GM21526 (cell line): Measurements from ENCODE around the gene APOM.
A peak's percentile ranks its signal among the peaks of the same experiment; 100 is the strongest.

Source experiments
- ATAC-seq: cut with Tn5 transposase; IDR thresholded peaks from one replicate; pipeline ENCODE4 v1.9.1; 2021; ENCODE audit warnings: moderate library complexity; ENCODE audit not compliant: unreplicated experiment, low FRiP score

Gene APOM

DNA sequence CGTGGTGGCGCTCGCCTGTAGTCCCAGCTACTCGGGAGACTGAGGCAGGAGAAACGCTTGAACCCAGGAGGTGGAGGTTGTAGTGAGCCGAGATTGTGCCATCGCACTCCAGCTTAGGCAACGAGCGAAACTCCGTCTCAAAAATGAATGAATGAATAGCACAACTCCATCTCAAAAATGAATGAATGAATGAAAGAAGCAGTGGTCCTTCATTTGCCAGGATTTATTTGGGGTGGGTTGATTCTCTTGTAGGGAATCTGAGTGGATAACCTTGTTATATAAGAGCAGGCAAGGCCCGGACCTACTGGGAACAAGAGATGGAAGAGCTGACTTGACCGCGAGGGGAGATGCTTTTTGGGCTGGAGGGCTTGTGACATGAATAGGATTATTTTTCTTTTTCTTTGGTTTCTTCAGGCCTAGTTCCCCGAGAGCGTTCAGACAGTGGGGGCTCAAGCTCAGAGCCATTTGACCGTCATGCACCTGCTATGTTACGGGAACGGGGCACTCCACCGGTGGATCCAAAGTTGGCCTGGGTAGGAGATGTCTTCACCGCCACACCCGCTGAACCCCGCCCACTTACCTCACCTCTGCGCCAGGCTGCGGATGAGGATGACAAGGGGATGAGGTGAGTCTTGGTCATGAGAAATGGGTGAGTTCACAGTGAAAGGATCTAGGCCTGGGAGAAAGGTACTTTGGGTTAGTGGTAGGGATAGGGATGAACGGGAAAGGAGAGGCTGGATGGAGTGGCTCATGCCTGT, 25.3 kb upstream of the APOM start:
- no peak for ATAC-seq

DNA sequence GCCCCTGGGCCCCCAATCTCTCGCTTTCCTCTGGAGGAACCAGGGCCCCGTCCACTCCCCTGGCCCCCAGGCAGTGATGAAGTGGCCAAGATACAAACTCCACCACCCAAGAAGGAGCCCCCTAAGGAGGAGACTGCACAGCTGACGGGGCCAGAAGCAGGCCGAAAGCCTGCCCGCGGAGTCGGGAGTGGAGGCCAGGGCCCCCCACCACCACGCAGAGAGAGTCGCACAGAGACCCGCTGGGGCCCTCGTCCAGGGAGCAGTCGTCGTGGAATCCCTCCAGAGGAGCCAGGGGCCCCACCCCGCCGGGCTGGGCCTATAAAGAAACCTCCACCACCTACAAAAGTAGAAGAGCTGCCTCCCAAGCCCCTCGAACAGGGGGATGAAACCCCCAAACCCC, 24.5 kb upstream of the APOM start:
- no peak for ATAC-seq

DNA sequence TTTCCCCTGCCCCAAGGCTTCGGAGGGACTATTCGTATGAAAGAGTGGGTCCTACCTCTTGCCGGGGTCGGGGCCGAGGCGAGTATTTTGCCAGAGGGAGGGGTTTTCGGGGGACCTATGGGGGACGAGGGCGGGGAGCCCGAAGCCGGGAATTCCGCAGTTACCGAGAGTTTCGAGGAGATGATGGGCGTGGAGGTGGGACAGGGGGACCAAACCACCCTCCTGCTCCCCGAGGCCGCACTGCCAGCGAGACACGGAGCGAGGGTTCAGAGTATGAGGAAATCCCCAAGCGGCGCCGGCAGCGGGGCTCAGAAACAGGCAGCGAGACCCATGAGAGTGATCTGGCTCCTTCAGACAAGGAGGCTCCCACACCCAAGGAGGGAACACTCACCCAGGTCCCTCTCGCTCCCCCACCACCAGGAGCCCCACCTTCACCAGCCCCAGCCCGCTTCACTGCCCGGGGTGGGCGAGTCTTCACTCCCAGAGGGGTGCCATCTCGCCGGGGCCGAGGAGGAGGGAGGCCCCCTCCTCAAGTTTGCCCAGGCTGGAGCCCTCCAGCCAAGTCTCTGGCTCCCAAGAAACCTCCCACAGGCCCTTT, 23.9 kb upstream of the APOM start:
- no peak for ATAC-seq

DNA sequence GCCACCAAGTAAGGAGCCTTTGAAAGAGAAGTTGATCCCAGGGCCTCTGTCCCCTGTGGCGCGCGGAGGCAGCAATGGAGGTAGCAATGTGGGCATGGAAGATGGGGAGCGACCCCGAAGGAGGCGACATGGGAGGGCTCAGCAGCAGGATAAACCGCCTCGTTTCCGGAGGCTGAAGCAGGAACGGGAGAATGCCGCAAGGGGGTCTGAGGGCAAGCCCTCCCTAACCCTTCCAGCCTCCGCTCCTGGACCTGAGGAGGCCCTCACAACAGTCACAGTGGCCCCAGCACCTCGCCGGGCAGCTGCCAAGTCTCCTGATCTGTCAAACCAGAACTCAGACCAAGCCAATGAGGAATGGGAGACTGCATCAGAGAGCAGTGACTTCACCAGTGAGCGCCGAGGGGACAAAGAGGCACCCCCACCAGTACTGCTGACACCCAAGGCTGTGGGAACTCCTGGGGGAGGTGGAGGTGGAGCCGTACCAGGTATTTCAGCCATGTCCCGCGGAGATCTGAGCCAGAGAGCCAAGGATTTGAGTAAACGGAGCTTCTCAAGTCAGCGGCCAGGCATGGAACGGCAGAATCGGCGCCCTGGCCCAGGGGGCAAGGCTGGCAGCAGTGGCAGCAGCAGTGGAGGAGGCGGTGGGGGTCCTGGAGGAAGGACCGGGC, 23.3 kb upstream of the APOM start:
- no peak for ATAC-seq

DNA sequence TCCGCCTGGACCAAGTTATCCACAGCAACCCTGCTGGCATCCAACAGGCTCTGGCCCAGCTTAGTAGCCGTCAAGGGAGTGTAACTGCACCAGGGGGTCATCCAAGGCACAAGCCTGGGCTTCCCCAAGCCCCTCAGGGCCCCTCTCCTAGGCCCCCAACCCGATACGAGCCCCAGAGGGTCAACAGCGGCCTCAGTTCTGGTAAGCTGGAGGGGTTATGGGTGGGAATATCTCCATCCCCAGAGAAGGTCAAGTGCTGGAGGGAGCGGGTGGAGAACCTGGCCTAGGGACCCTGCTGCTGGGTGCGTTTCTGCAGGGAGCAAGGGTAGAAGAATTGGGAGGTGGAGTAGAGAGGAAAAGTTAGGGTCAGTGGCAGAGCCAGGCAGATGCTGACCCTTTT, 22.2 kb upstream of the APOM start:
- ATAC-seq: no peak

DNA sequence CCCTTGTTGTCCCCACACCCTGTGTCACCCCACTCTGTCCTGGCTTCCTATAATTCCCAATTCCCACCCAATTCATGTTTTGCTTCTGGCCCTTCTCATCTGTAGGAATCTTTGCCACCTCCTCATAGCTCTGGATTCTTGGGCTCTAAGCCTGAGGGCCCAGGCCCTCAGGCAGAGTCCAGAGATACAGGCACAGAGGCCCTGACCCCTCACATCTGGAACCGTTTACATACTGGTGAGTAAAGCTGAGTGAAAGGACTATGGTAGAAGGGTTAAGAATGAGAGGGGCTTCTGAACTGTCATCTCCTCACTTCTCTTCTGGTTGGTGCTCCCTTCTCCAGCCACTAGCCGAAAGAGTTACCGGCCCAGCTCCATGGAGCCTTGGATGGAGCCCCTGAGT, 21.6 kb upstream of the APOM start:
- no peak for ATAC-seq

DNA sequence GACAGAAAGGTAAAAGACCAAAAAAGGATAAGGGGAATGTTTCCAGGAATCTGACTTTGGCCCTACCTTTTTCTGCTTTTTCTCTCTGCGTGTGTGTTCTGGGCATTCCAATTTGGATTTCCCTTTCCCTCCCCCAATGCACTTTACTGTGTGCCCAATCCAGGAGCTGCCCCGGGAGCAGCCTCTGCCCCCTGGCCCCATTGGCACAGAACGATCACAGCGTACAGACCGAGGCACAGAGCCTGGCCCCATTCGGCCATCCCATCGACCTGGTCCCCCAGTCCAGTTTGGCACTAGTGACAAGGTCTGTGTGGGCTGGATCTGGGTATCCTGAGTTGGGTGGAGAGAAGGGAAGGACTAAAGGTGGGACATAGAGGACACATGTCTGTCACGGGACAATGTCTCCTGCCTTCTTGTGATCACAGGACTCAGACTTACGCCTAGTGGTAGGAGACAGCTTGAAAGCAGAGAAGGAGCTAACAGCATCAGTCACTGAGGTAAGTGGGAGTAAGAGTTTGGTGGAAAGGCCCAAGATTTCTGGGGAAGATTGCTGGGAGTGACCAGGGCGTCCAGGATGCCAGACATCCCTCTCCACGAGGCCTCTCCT, 20.6 kb upstream of the APOM start:
- no peak for ATAC-seq

DNA sequence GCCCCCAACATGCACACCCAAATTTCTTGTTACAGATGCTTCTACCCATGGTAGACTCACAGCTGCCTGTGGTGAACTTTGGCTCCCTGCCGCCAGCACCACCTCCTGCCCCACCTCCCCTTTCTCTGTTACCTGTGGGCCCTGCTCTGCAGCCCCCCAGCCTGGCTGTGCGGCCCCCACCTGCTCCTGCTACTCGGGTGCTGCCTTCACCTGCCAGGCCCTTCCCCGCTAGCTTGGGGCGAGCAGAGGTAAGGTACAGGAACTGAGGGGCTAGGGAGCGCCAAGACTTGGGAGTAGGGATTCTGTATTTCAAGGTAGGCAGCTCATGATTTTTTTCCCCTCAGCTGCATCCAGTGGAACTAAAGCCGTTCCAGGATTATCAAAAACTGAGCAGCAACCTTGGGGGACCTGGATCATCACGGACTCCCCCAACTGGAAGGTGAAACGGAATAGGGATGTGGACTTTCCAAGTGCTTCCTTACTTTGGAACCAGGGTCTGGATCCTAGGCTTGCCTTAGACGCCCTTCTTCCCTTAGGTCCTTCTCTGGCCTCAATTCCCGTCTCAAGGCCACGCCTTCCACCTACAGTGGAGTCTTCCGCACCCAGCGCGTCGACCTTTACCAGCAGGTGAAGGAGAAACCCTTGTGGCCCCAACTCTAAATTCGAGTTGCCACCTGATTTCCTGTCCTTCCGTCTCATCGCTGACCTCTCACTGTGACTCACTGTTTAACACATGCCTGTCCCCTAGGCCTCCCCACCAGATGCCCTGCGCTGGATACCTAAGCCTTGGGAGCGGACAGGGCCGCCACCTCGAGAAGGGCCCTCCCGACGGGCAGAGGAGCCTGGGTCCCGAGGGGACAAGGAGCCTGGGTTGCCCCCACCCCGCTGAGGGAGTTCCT, 18.7 kb upstream of the APOM start:
- no peak for ATAC-seq

DNA sequence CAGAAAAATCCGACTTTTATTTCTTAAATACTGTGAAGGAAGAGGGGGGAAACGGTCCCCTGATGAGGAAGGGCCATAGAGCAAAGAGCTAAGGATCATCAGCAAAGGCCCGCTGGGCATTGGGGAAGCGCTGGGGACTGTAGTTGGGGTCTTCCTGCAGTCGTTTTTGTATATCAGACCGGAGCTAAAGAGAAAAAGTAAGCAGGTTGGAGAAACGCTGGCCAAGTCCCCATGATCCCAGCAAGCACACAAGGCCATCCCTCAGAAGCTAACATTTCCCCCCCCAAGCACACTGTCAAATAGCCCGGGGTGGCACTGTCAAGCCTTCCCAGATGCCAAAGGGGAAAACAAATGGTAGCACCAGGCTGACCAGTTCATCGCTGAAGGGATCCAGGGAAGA, 16.7 kb upstream of the APOM start:
- no peak for ATAC-seq

DNA sequence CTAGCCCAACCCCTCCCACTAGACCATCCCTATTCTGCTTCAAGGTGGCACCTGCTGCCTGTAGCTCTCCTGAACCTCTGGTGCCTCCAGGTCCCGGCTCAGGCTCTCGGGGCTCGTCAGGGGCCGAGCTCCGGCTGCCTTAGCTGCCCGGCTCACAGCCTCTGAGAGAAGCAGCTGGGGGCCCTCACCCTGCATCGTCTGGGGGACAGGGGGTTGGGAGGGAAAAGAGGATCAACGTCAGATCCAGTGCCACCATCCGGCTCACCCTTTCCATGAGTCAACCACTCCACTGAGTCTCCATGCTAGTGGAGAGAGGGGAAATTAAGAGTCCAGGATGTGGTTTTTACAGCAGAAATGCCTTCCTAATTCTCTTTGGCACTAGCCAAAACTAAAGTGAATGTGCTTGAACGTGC, 16.2 kb upstream of the APOM start:
- no peak for ATAC-seq

DNA sequence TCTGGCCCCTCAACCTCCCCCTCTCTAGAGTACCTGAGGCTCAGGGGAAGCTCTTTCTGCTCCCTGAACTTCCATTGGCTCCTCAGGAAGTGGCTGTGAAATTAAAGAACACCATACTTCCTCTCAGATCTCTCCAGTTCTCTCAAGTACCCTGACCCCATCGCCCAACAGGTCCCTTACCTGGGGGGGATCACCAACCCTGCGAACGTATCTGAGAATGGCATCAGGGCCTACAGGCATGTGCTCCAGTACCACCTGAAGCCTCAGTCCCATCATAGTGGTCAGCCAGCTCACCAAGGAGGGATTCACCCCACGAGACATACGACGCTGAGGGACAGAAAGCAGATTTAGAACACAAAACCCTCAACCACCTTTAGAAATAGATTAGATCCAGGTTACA, 15.1 kb upstream of the APOM start:
- ATAC-seq: no peak

DNA sequence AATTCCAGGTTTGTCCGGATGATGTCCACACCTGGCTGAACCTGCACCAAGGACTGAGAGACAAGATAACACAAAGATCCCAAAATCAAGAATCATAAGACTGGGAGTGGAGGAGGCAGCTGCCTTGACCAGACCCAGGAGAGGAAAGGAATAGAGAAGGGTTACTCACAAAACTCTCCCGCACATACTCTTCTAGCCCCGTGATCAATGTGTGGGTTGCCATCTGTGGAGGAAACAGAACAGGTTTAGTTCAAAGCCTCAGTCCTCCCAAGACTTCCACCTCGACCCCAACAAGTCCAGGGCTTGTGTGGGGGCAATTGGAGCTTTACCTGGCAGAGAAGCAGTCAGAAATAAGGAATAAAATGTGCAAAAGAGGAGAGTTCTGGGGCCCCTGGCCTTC, 14.3 kb upstream of the APOM start:
- ATAC-seq: no peak

DNA sequence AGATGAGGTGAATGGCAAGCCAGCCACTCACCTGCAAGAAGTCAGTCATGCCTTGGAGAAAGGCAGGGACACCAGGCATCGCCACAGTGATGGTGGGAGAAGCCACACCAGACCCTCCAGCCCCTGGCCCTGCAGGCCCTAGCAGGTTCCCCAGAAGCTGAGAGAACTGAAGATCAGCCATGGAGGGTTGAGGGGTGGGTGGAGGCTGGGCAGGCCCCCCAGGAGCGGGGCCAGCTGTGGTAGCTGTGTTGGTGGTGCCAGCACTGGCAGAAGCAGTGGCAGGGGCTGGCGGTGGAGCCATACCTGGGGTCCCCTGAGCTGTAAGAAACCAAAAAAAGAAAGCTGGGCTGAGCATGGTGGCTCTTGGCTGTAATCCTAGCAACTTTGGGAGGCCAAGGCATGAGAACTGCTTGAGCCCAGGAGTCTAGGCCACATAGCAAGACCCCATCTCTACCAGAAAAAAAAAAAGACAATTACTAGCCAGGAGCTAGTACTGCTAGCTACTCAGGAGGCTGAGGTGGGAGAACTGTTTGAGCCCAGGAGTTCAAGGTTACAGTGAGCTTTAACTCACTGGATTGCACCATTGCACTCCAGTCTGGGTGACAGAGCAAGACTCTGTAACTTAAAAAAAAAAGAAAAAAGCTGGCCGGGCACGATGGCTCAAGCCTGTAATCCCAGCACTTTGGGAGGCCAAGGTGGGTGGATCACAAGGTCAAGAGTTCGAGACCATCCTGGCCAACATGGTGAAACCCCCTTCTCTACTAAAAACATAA, 12.7 kb upstream of the APOM start:
- no peak for ATAC-seq

DNA sequence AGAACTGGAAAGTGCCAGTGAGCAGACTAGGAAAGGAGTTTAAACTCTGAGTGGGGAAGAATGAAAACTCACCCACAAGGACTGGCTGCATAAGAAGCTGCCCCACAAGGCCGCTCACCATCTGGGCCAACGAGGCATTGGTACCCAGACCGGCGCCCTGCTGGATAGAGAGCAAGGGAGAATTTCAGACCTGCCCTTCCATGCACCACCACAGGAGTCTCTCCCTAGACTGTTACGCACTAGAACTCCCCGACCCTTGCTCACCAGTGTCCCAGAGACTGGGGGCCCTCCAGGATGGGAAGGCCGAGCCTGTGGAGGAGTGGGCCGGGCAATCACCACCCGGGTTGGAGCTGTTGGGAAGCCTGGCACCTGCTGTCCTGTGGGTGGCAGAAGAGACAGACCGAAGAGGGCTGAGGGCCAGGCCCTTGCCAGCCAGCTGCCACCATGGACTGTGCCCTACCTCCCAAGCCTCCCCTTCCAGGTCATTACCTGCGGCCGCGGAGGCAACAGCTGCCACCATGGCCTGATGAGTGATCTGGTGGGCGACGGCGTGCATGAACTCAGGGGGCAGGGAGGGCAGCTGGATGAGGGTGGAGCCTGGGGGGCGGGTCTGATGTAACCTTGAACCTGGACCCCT, 11.8 kb upstream of the APOM start:
- ATAC-seq: no peak

DNA sequence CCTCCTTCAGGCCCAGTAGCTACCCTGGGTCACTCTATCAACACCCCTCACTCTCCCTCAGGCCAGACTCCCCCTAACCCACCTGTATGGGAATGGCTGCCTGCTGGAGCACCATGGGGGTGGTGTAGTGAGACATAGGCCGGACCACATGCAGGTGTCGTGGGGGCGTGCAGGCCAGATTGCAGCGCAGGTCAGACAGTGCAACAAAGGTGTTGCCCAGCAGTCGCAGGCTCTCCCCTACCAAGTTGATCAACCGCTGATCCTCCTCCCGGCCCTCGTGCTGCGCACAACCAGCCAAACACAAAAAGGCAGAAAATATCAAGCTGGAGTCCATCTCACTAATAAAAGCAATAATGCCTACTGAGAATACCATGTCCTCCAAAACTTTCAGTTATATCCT, 10.4 kb upstream of the APOM start:
- no peak for ATAC-seq

DNA sequence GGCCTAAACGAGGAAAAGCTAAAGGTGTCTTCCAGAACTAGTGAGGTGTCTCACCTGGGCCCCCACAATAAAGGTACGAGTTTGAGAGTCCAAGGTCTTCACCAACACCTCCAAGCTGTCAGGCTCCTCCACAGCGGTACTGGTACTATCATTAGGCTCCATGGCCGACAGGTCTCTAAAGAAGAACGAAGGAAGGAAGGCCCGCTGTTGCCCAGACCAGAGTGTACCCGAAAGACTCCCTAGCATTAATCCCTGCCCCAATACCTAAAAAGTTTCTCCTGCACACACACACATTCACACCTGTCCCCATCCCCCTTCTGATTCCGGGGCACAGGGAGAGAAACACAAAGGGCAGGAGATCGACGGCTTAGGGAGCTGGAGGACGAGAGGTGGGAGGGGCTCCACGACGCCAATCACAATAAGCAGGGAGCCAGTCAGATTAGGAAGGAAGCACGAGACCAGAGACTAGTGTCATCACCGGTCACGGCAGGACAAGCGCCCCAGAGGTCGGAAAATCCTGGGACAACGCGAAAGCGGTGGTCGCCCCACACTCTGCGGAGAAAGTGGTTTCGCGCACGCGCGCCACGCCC, 4.0 kb upstream of the APOM start:
- ATAC-seq: peak; percentile 18

DNA sequence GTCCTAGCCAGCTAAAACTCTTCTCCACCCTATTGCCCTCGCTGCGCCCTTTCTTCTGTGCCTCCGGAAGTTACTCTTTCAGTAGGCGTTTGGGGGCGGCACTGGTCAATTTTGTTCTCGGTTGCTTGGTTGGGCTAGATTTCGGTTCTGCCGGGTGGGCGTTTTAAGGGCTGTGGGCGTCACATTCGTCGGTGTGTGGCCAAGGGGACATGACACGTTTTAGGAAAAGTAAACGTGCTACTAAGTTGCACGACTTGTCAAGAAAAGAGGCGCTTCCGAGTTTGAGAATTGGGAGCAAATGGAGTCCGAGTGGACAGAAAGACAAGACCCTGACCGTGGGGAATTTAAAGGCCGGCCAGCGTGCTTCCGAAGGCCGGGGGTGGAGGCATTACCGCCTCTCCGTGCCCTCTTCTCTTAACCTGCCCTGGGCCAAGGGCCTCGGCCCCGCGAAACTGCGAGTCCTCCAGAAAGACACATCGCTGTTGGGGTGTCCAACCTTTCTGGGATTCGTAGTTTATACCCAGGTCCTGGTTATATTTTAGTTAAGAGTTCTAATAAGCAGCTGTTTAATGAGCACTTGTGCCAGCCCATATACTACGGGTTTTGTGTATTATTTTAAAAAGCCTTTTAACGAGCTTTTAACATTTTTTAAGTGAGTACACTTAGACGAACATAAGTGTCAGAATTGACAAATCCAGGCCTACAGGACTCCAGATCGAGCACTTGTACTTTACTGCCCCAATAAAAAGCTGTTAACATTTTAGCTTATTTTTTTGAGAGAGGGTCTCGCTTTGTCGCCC, 2.6 kb upstream of the APOM start:
- ATAC-seq: peak; percentile 50
